Effector memory CD8-positive, alpha-beta T cell (primary cell): ENCODE measurements around the gene ARMC3.

Experiments used
- ATAC-seq: fragments of 150-1000 bp; cut with Tn5 transposase; replicated peaks from 2 replicates; pipeline ENCODE4 v1.10.0; 2021; ENCODE audit warnings: mild to moderate bottlenecking, moderate library complexity
- DNase-seq, 3 experiments: peaks; one replicate each; pipeline ENCODE4 v3.0.0; 2021
- H3K27ac Mint-ChIP-seq, 2 donors: one replicate each; pipeline ENCODE4 v1.8.0; 2022; ENCODE audit warnings: mild to moderate bottlenecking in 2 of 2, mixed read lengths in 2 of 2, moderate library complexity in 2 of 2
- H3K27me3 Mint-ChIP-seq, 2 donors: one replicate each; pipeline ENCODE4 v1.8.0; 2022; ENCODE audit warnings: mixed read lengths in 2 of 2
- H3K36me3 Mint-ChIP-seq: one replicate; pipeline ENCODE4 v1.8.0; 2022; ENCODE audit warnings: mild to moderate bottlenecking, moderate library complexity, mixed read lengths; ENCODE audit not compliant: insufficient read depth
- H3K4me1 Mint-ChIP-seq, 2 donors: one replicate each; pipeline ENCODE4 v1.8.0; 2022; ENCODE audit warnings: low read depth in 2 of 2, mixed read lengths in 2 of 2
- H3K4me3 Mint-ChIP-seq, 2 donors: one replicate each; pipeline ENCODE4 v1.8.0; 2022; ENCODE audit warnings: mild to moderate bottlenecking in 2 of 2, mixed read lengths in 2 of 2, moderate library complexity in 2 of 2
- H3K9me3 Mint-ChIP-seq, 2 donors: one replicate each; pipeline ENCODE4 v1.8.0; 2022; ENCODE audit warnings: mixed read lengths in 2 of 2

Gene ARMC3

GRCh38 chr10:22988581-22989360 lies 60.9 kb downstream of the ARMC3 start:
- H3K27ac Mint-ChIP-seq: peak overlapping the region in 1 of 2 donors; percentile 44
- no peak overlapping the region for H3K4me3 Mint-ChIP-seq
- DNase-seq (peak; percentile 78 to 83 (median 78)), ATAC-seq (peak; percentile 87)
- H3K9me3 Mint-ChIP-seq: no peaks in the 10 kb centered on the region
- H3K4me1 Mint-ChIP-seq: peaks cover 3 to 4% of the 10 kb centered on the region in 2 donors
- peaks cover 16 to 27% of the 10 kb centered on the region in 2 donors for H3K27me3 Mint-ChIP-seq
- H3K36me3 Mint-ChIP-seq: peaks cover 3% of the 10 kb centered on the region

- DNase-seq: no peak
- H3K36me3 Mint-ChIP-seq: peaks cover 3% of the 10 kb centered on the region
- peaks cover 3 to 4% of the 10 kb centered on the region in 2 donors for H3K4me1 Mint-ChIP-seq
- no peak overlapping the region for H3K27ac Mint-ChIP-seq
- H3K27me3 Mint-ChIP-seq: peaks cover 31 to 38% of the 10 kb centered on the region in 2 donors
- no peak overlapping the region for H3K4me3 Mint-ChIP-seq
- no peak for ATAC-seq
- no peaks in the 10 kb centered on the region for H3K9me3 Mint-ChIP-seq
These were observed 62.6 kb downstream of the ARMC3 start for GRCh38 chr10:22990443-22990842.

- Mint-ChIP-seq H3K27ac (no peak overlapping the region), H3K4me3 (no peak overlapping the region), H3K36me3 (peaks cover 2% of the 10 kb centered on the region), H3K27me3 (peaks cover 44 to 54% of the 10 kb centered on the region in 2 donors), H3K4me1 (peaks cover 3 to 4% of the 10 kb centered on the region in 2 donors), H3K9me3 (no peaks in the 10 kb centered on the region)
- DNase-seq (no peak), ATAC-seq (peak; percentile 36)
These were observed 64.2 kb downstream of the ARMC3 start for GRCh38 chr10:22992075-22992474.

GRCh38 chr10:22992621-22993020 lies 64.8 kb downstream of the ARMC3 start:
- no peak overlapping the region for H3K4me3 Mint-ChIP-seq
- H3K27me3 Mint-ChIP-seq: peaks cover 44 to 55% of the 10 kb centered on the region in 2 donors
- DNase-seq (no peak), ATAC-seq (no peak)
- no peak overlapping the region for H3K27ac Mint-ChIP-seq
- peaks cover 3 to 4% of the 10 kb centered on the region in 2 donors for H3K4me1 Mint-ChIP-seq
- H3K9me3 Mint-ChIP-seq: no peaks in the 10 kb centered on the region
- peaks cover 4% of the 10 kb centered on the region for H3K36me3 Mint-ChIP-seq

GRCh38 chr10:22993314-22993713 lies 65.5 kb downstream of the ARMC3 start:
- Mint-ChIP-seq H3K4me3 (no peak overlapping the region), H3K9me3 (no peaks in the 10 kb centered on the region), H3K4me1 (peaks cover 3 to 4% of the 10 kb centered on the region in 2 donors), H3K27me3 (peaks cover 44 to 58% of the 10 kb centered on the region in 2 donors), H3K36me3 (peaks cover 4% of the 10 kb centered on the region), H3K27ac (no peak overlapping the region)
- DNase-seq: no peak
- no peak for ATAC-seq

GRCh38 chr10:22997096-22997495 lies 69.2 kb downstream of the ARMC3 start:
- Mint-ChIP-seq H3K4me3 (no peak overlapping the region), H3K27ac (no peak overlapping the region), H3K4me1 (no peaks in the 10 kb centered on the region), H3K27me3 (peaks cover 66 to 76% of the 10 kb centered on the region in 2 donors), H3K9me3 (no peaks in the 10 kb centered on the region), H3K36me3 (peaks cover 7% of the 10 kb centered on the region)
- DNase-seq: no peak
- no peak for ATAC-seq

GRCh38 chr10:22998091-22998490 lies 70.2 kb downstream of the ARMC3 start:
- Mint-ChIP-seq H3K4me1 (no peaks in the 10 kb centered on the region), H3K9me3 (no peaks in the 10 kb centered on the region), H3K27ac (no peak overlapping the region), H3K27me3 (peaks cover 70 to 79% of the 10 kb centered on the region in 2 donors), H3K4me3 (no peak overlapping the region), H3K36me3 (peaks cover 7% of the 10 kb centered on the region)
- no peak for ATAC-seq
- no peak for DNase-seq

GRCh38 chr10:22999942-23000341 lies 72.1 kb downstream of the ARMC3 start:
- Mint-ChIP-seq H3K4me1 (no peaks in the 10 kb centered on the region), H3K4me3 (no peak overlapping the region), H3K36me3 (peaks cover 7% of the 10 kb centered on the region), H3K9me3 (no peaks in the 10 kb centered on the region), H3K27ac (no peak overlapping the region), H3K27me3 (peaks cover 70 to 82% of the 10 kb centered on the region in 2 donors)
- DNase-seq (no peak), ATAC-seq (no peak)

GRCh38 chr10:23001901-23002516 lies 74.2 kb downstream of the ARMC3 start:
- H3K27me3 Mint-ChIP-seq: peaks cover 65 to 80% of the 10 kb centered on the region in 2 donors
- peaks cover 5% of the 10 kb centered on the region for H3K36me3 Mint-ChIP-seq
- no peaks in the 10 kb centered on the region for H3K4me1 Mint-ChIP-seq

GRCh38 chr10:23005150-23005549 lies 77.3 kb downstream of the ARMC3 start:
- Mint-ChIP-seq H3K27ac (no peak overlapping the region), H3K9me3 (no peaks in the 10 kb centered on the region), H3K4me1 (no peaks in the 10 kb centered on the region), H3K4me3 (no peak overlapping the region), H3K27me3 (peaks cover 67 to 77% of the 10 kb centered on the region in 2 donors), H3K36me3 (peaks cover under 1% of the 10 kb centered on the region)
- DNase-seq (no peak), ATAC-seq (no peak)

More at GRCh38 chr10:23001901-23002516, 74.2 kb downstream of the ARMC3 start:
- no peak for ATAC-seq
- no peak overlapping the region for H3K4me3 Mint-ChIP-seq
- no peak overlapping the region for H3K27ac Mint-ChIP-seq
- no peak for DNase-seq
- H3K9me3 Mint-ChIP-seq: no peaks in the 10 kb centered on the region

- no peaks in the 10 kb centered on the region for H3K9me3 Mint-ChIP-seq
- no peak for ATAC-seq
- no peak for DNase-seq
- no peak overlapping the region for H3K4me3 Mint-ChIP-seq
- H3K36me3 Mint-ChIP-seq: peaks cover 2% of the 10 kb centered on the region
- peaks cover 44 to 59% of the 10 kb centered on the region in 2 donors for H3K27me3 Mint-ChIP-seq
- no peak overlapping the region for H3K27ac Mint-ChIP-seq
- H3K4me1 Mint-ChIP-seq: no peaks in the 10 kb centered on the region
These were observed 85.9 kb downstream of the ARMC3 start for GRCh38 chr10:23013581-23014335.

GRCh38 chr10:23015021-23015707 lies 87.3 kb downstream of the ARMC3 start:
- ATAC-seq: no peak
- H3K27me3 Mint-ChIP-seq: peaks cover 41 to 60% of the 10 kb centered on the region in 2 donors
- no peak overlapping the region for H3K4me3 Mint-ChIP-seq
- H3K4me1 Mint-ChIP-seq: no peaks in the 10 kb centered on the region
- no peak overlapping the region for H3K27ac Mint-ChIP-seq
- H3K9me3 Mint-ChIP-seq: no peaks in the 10 kb centered on the region
- DNase-seq: no peak
- peaks cover 2% of the 10 kb centered on the region for H3K36me3 Mint-ChIP-seq

GRCh38 chr10:23016636-23017035 lies 88.8 kb downstream of the ARMC3 start:
- no peak overlapping the region for H3K4me3 Mint-ChIP-seq
- H3K27me3 Mint-ChIP-seq: peaks cover 40 to 58% of the 10 kb centered on the region in 2 donors
- ATAC-seq: no peak
- H3K9me3 Mint-ChIP-seq: peaks cover 0 to under 1% of the 10 kb centered on the region in 2 donors
- no peak for DNase-seq
- no peaks in the 10 kb centered on the region for H3K36me3 Mint-ChIP-seq
- no peak overlapping the region for H3K27ac Mint-ChIP-seq
- H3K4me1 Mint-ChIP-seq: no peaks in the 10 kb centered on the region
